Left forelimb (tissue), 1 donor: Measurements from ENCODE around the gene DLX2.
A peak's percentile ranks its signal among the peaks of the same experiment; 100 is the strongest.

Source experiments
- DNase-seq: peaks from one replicate; pipeline ENCODE4 v3.0.0-alpha.2; 2018; ENCODE audit warnings: low spot score

Gene DLX2

DNA sequence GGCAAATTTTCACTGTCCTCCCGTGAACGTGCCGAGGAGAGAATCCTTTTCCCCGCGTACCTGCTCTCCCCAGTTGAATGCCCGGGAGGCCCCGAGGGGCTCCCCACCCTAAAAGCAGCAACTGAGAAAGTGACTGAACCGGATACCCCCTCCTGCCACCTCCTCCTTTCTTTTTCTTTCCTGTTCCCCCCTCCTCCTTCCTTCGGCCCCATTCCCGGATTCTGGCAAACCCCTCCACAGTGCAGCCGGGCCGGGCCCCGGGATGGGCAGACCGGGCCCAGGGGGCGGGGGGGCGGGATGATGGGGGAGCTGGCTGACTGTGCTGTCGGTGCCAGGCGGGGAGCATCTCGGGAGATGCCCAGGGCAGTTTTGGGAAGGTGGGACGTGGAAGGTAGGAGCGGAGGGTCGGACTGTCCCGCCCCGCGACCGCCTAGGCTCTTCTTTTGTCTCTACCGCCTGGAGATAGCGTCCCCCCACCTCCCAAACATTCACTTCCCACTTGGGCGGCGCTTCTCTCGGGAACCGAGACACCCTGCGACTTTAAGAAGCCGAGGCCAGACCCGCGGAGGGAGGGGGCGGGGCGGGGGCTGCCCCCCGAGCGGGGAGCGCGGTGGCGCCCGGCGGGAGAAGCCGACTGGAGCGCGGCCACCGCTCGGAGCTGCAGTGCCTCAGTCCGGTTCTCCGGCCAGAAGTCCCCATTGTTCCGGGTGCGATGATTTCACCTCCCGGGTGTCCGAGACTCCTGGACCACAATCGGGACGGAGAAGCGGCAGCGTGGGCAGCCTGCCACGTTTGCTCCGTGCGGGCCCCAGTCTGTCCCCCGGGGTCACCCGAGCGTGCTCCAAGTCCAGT, 8.2 kb downstream of the DLX2 start:
- DNase-seq = no peak

GRCh38 chr2:172093416-172094293, 9.0 kb downstream of the DLX2 start:
- DNase-seq = no peak

- no peak for DNase-seq
These were observed 9.8 kb downstream of the DLX2 start for GRCh38 chr2:172092716-172093415.

DNA sequence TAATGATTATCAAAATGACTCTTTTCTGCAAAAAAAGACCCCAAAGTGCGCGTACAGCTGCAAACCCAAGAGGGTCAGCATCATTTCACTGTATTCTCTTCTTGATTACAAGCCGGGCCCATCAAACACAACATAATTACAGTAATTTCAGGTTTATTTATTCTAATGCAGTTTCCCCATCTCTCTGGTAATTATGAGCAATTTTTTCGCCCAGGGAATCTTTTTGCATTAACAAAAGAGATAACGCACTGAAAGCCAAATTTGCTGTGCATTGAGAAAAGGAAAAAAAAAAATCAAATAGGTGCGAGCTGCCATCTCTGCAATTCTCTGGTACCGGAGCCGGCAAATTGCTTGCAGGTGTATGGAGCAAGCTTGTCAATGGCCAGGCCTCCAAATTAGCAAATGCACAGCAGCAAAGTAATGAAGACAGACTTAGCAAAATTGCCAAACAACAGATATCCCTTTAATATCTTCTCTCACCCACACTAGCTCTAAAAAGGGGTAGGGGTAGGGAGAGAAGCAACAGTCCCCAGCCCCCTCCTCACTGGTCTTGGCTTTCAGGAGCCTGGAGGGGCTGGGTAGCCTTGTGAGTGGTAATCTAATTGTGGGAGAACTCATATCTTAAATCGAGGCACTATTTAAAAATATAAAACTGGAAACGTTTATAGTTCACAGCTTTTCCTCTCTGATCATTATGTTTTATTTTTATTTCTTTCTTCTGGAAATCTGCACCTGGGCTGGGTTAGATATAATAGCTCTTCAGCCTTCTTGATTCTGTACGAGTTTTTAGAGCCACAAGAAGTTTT, 10.7 kb downstream of the DLX2 start:
- no peak for DNase-seq

DNA sequence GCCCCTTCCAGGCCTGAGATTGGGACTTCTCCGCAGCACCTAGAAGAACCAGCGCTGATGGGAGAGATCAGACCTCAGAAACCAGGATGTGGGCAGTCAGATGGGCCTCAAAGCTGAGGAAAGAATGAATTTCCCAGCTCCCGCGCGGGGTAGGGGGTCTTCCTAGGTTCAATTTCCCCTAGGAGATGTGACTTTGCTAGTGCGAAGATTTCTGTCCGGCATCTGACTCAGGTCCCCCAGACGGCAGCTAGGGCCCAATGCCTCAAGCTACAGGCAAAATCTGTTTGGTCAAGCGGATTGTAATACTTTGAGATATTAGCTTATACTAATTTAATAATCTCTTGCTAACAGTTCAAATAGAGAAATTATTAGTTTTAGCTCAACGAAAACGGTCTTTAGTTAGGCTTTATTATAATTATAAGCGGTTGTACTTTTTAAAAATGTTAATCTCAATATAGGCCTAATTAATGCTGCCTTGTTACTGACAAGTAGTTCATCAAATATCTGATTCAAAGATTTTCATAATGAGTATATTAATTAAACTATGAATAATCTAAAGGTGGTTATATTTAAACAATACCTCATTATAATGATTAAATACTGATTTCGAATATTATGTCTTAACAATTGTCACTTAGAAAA, 11.6 kb downstream of the DLX2 start:
- DNase-seq = no peak

DNA sequence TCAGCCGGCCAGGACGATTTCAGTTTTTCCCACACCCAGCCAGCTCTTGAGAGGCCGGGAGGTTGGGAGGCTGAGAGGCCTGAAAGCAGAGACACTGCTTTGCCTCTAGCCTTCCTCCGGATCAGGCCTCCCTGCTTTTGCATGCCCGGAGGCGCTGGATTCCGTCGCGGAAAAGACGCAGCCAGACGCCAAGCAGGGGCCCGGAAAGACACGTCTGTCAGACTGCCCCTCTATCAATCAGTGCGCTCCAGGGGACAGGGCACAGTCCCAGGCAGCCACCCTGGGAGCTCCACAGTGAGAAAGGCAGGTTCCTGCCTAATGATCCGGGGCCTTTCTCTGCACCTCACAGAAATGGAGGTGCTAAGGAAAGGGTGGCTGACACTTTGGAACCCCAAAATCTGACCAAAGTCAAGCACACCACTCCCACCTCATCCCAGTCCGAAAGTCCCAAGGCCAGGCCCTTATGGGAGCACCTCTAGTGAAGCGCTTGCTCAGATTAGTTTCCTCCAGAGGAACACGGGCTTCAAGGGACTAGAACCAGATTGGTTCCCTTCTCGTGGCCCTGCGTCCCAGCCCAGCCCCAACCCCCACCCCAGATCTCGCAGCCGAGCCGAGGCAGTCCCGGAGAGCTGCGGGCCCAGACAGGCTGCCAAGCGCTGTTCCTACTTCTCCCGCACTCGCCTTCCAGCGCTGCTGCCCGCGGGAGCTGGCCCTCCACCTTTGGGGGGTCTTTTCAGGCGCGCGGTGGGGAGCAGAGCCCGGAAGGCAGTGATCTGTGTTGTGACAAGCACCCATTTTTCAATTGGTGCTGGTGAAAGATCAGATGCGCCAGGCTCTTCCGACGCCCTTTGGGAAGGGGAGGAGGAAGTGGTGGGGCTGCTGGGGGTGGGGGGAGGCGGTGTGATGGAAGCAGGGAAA, 12.4 kb downstream of the DLX2 start:
- DNase-seq = no peak

GRCh38 chr2:172089633-172090032, 13.1 kb downstream of the DLX2 start:
- DNase-seq = no peak

DNA sequence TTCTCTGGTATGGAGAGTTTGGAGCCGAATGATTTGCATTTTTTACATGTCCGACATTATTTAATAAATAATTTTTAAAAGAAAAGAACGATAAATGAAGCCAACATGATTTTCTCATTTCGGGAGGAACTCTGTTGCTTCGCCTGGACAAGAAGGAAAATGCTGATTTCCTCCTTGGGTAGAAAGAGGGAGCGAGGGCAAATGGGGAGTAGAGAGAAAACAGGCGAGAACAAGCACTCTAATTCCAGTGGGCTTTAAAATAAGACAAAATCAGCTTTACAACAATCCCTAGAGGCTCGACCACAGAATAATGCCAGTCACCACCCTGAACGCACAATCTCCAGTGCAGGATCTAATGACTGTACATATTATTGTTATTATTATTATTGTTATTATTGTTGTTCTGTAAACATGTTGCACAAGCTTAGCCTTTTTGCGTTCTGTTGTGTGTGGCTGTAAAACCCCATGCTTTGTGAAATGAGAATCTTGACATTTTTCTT, 13.6 kb downstream of the DLX2 start:
- no peak for DNase-seq

DNA sequence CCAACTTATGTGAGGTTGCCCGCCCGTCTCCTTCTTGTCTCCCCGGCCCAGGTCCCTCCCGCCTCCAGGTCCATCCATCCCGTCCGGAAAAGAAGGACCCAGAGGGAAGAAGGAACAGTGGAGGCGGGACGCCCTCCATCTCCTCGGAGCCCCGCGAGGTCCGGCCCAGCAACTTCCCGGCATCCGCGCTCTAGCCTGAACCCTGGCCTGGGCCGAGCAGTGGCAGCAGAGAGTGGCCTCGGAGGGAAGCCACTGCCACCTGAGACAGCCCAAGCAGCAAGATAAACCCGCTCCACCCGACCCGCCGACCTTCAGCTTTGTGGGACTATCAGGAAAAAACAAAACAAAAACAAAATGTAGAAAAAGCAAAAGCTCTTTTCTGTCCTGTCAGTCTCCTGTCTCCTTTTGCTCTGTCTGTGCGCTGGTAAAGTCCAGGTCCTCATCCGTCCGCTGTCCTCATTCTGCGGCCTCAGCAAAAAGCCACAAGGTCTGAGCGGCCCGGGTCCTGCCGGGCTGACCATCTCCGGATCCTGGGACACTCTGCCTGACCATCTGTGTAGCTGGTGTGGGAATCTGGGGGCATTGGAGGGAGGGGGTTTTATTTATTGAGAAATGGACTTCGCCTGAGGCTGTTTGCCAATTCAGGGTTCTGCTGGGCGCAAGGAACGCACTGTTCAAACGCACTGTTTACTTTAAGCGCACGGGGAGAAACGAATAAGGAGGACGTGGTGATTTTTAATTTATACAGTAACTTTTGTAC, 14.3 kb downstream of the DLX2 start:
- DNase-seq = no peak

GRCh38 chr2:172087780-172088244, 14.9 kb downstream of the DLX2 start:
- DNase-seq = no peak

GRCh38 chr2:172087207-172087779, 15.4 kb downstream of the DLX2 start:
- DNase-seq = peak; percentile 70

GRCh38 chr2:172086241-172087206, 16.2 kb downstream of the DLX2 start:
- DNase-seq = peak; percentile 70

GRCh38 chr2:172085460-172086159, 17.1 kb downstream of the DLX2 start, which contains the start of gene DLX1:
TSS of gene DLX1 (plus strand) at chr2:172085507. CDS start at chr2:172085678, 171 bp downstream.
- peak; percentile 70 for DNase-seq

DNA sequence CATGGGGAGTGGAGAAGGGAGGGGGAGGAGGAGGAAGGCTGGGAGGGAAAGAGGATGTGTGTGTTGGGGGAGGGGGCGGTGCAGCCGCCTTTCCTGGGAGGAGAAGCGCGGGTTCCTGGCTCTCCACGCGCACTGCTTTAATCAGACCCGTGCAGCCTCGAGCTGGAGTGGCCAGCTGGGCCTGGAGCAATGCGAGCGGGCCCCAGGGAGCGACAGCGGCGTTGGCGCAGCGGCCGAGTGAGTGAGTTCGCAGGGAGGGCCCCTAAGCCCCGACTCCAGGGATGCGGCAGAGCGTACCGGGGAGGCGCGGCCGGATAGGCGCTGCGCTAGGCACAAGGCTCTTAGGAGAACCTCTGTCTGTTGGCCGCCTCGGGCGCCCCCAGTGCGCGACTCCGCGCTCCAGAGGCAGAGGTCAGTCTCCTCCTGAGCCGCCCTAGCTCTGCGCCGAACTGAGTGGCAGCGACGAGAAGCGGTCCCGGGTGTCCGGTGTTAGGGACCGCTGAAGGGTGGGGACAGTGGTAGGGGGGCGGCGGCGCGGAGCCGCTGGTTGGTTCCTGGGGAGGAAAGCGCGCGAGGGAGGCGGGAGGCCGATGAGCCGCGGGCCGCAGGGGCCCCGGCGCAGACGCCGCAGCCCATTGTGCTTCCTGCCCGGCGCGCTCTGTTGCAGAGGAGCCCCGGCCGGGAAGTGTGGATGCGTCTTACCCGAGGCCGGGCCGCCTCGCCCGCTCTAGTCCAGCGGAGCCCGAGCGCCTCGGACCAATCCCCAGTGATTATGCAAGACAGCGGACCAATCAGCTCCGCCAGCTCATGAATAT, 17.8 kb downstream of the DLX2 start:
- peak; percentile 81 for DNase-seq

DNA sequence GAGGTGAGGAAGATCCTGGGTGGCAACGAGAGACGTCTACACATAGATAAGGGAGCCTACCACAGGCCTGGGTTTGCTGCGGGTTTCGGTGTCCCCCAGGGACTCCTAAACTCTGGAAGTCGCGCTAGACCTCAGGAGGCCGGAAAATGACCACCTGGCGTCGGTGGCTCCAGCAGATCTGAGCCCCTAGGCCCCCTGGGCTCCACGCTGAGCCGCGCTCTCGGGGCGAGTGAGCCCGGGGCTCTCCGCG, 18.4 kb downstream of the DLX2 start:
- no peak for DNase-seq
